AG04450 (cell line): ENCODE results near the gene MYO16. TPM values are rescaled to one million over a fixed set of nuclear protein-coding genes. Genes with fewer than 3 reads are reported as not detected.

Experiments
- CTCF ChIA-PET: fragments of 300-600, 350-600 bp; formaldehyde crosslinking; extraction: SDS; loops from one replicate; lab custom pipeline; 2022; ENCODE audit warnings: antibody characterized with exemption, inconsistent platforms; lab: Charles Lee
- POLR2A ChIA-PET: fragments of 350-600 bp; formaldehyde crosslinking; extraction: SDS; loops from one replicate; lab custom pipeline; 2021; ENCODE audit warnings: antibody characterized with exemption, inconsistent platforms; lab: Yijun Ruan, JAX
- DNase-seq: peaks from one replicate; pipeline ENCODE4 v3.0.0-alpha.2; 2011; ENCODE audit warnings: low read depth, low spot score
- H3K27ac ChIP-seq: one replicate; pipeline ENCODE4 v1.5.1; 2012; ENCODE audit warnings: low read depth, low read length, control low read depth
- H3K27me3 ChIP-seq: one replicate; pipeline ENCODE4 v1.6.0; 2012; ENCODE audit warnings: low read length; ENCODE audit not compliant: control insufficient read depth, insufficient read depth
- H3K4me3 ChIP-seq: 2 replicates; pipeline ENCODE4 v1.5.1; 2011; ENCODE audit warnings: mild to moderate bottlenecking, low read depth, low read length, control low read depth
- H3K9me3 ChIP-seq: 2 replicates; pipeline ENCODE4 v1.5.1; 2012; ENCODE audit warnings: low read length; ENCODE audit not compliant: control insufficient read depth, insufficient read depth
- polyA plus RNA-seq: library from polyadenylated mRNA; depleted of rRNA; stranded (reverse); fragments of >200 nt; gene quantifications from 2 replicates; pipeline ENCODE4 v1.2.3, GENCODE V29; 2011
- TF ChIP-seq, protein P1 (sequence below): IDR thresholded peaks from 2 replicates; pipeline ENCODE4 v1.5.1; 2011; ENCODE audit warnings: low read depth, low read length, control low read depth, inconsistent platforms

MYO16 gene
- polyA plus RNA-seq, 1 experiment, result 0.02 TPM

GRCh38 chr13:109009756-109010155, 380.3 kb downstream of the MYO16 start:
- Histone ChIP-seq H3K9me3 (no peaks in the 10 kb centered on the region), H3K4me3 (no peak overlapping the region), H3K27me3 (no peaks in the 10 kb centered on the region), H3K27ac (no peak overlapping the region)
- ChIA-PET POLR2A (no interaction called here), CTCF (no interaction called here)
- TF ChIP-seq, protein P1, sequence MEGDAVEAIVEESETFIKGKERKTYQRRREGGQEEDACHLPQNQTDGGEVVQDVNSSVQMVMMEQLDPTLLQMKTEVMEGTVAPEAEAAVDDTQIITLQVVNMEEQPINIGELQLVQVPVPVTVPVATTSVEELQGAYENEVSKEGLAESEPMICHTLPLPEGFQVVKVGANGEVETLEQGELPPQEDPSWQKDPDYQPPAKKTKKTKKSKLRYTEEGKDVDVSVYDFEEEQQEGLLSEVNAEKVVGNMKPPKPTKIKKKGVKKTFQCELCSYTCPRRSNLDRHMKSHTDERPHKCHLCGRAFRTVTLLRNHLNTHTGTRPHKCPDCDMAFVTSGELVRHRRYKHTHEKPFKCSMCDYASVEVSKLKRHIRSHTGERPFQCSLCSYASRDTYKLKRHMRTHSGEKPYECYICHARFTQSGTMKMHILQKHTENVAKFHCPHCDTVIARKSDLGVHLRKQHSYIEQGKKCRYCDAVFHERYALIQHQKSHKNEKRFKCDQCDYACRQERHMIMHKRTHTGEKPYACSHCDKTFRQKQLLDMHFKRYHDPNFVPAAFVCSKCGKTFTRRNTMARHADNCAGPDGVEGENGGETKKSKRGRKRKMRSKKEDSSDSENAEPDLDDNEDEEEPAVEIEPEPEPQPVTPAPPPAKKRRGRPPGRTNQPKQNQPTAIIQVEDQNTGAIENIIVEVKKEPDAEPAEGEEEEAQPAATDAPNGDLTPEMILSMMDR, result no peak
- no peak for DNase-seq

- ChIA-PET POLR2A (interaction anchor here (0.6 kb wide), 1 partner anchor 11 kb away, joined by 3 read pairs; no protein-coding TSS in a partner anchor), CTCF (interaction anchor here (0.5 to 0.6 kb wide), 2 partner anchors 38 to 222 kb away, joined by 3 read pairs; no protein-coding TSS in a partner anchor)
- no peak for DNase-seq
- Histone ChIP-seq H3K27ac (no peak overlapping the region), H3K9me3 (no peaks in the 10 kb centered on the region), H3K27me3 (no peaks in the 10 kb centered on the region), H3K4me3 (no peak overlapping the region)
- TF ChIP-seq, protein P1, result no peak
Measured at GRCh38 chr13:109010912-109011311, 381.5 kb downstream of the MYO16 start.

GRCh38 chr13:109012115-109012514, 382.7 kb downstream of the MYO16 start:
- Histone ChIP-seq H3K27ac (no peak overlapping the region), H3K9me3 (no peaks in the 10 kb centered on the region), H3K4me3 (no peak overlapping the region), H3K27me3 (no peaks in the 10 kb centered on the region)
- TF ChIP-seq, protein P1, result no peak
- ChIA-PET CTCF (no interaction called here), POLR2A (no interaction called here)
- DNase-seq, result no peak

DNA sequence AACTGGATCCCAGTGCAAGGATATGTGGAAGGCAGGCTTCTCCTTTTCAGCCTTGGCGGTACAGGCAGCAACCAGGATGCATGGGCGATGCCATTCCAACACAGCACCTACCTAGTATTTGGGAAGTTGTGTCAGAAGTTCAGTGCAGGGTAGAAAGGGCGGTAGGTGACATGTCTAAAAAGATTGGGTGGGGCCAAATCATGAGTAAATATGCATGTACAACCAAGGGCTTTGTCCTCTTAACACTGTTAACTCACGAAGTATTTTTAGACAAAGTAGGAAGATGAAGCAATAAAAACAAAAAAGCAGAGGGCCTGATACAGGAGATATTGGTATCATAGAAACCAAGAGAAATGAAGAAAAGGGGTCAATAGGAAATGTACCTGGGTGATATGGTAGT, 392.1 kb downstream of the MYO16 start:
- Histone ChIP-seq H3K9me3 (no peaks in the 10 kb centered on the region), H3K4me3 (no peak overlapping the region), H3K27ac (no peak overlapping the region), H3K27me3 (no peaks in the 10 kb centered on the region)
- ChIA-PET CTCF (no interaction called here), POLR2A (no interaction called here)
- DNase-seq, result no peak
- TF ChIP-seq, protein P1, result no peak

GRCh38 chr13:109024611-109025010, 395.2 kb downstream of the MYO16 start:
- DNase-seq, result no peak
- no peaks in the 10 kb centered on the region for H3K9me3 ChIP-seq
- no peak overlapping the region for H3K27ac ChIP-seq
- TF ChIP-seq, protein P1, result no peak
- H3K27me3 ChIP-seq, result no peaks in the 10 kb centered on the region
- ChIA-PET POLR2A (no interaction called here), CTCF (no interaction called here)
- no peak overlapping the region for H3K4me3 ChIP-seq
